GM21390 (cell line): ENCODE data around the gene JUP.

ENCODE experiments used
- ATAC-seq: cut with Tn5 transposase; IDR thresholded peaks from one replicate; pipeline ENCODE4 v1.9.1; 2021; ENCODE audit not compliant: unreplicated experiment

JUP gene

DNA sequence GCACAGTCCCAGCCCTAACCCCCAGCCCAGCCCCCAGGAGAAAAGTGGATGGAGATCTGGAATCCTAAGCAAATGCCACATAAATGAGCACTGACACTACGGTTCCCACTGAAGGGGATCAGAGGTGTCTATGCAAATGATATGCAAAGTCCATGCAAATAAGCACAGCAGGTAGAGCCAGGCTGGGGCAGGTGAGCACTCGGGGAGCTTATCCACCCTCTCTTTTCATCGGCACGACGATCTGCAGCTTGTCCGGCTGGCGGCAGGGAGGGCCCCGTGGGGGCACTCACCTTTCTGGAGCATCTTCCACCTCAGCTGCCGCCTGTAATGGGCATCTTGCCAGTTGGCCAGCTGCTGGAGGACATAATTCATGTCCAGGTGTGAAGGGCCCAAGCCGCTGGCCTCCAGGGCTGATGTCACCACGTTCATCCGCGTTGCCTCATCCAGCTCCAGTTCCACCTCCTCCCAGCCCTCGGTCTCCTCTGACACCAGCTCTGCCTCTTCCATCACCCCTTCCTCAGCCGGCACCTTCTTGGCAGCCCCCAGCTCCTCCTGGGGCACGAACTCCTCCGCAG lies 61.9 kb downstream of the JUP start:
- ATAC-seq, result no peak

GRCh38 chr17:41723801-41724475 lies 62.6 kb downstream of the JUP start:
- no peak for ATAC-seq

DNA sequence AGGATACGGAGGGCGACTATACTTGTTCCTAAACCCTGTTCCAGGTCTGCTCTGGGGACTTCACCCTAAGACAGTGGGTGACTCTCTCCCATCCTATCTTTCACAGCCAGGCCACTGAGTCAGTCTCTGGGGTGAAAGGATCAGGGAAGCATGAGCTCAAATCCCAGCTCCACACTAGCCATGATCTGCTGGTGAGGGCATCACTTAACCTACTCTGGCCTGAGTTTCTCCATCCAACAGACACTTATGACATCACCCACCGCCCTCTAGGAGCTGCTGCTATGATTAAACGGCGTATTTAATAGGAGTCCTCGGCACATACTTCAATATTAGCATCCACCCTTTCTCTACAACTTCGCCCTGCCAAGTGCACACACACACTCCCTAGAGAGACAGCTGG lies 64.3 kb downstream of the JUP start:
- no peak for ATAC-seq

- no peak for ATAC-seq
Observed at GRCh38 chr17:41718287-41718645, 68.2 kb downstream of the JUP start.

GRCh38 chr17:41717408-41718286 lies 68.9 kb downstream of the JUP start:
- ATAC-seq, result no peak

GRCh38 chr17:41711669-41712400 lies 74.7 kb downstream of the JUP start, which contains the start of gene GAST:
Gene GAST (plus strand): TSS chr17:41712331. CDS start chr17:41715437, 3,106 bp downstream.
- ATAC-seq, result no peak

GRCh38 chr17:41710472-41711090 lies 75.9 kb downstream of the JUP start:
- no peak for ATAC-seq

GRCh38 chr17:41707803-41708669 lies 78.5 kb downstream of the JUP start:
- ATAC-seq, result no peak

DNA sequence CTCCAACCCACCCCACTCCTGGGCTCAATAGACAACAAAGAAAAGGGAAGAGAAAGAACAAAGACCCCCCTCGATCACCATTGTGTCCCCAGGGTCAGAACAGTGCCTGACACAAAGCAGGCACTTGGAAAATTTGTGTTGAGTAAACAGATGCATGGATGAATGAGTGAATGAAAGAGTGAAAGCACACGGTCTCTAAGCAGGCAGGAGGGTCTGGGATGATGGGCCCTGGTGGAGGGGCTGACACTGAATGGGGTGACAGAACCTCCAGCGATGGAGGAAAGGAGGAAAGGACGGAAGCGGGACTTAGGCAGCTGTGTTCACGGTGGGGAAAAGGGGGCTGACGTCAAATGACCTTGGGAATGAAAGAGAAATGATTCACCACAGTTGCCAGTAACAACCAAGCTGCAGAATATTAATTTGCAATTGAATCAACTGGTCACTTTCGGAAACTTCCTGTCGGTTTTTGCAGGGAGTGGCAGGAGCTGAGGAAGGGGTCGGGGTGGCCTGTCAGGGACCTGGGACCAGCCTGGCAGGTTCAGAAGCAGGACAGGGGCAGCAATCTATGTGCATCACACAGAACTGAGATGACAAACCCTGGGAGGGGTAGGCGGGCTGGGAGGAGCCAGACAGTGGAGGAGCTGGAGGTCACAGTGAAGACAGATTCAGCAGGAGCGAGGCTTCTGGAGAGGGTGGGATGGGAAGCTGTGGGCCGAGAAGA lies 81.1 kb downstream of the JUP start:
- ATAC-seq, result no peak
